Neuronal stem cell (in vitro differentiated cells): ENCODE data around the gene SLC9C2.

Source experiments
- DNase-seq: peaks from one replicate; pipeline ENCODE4 v3.0.0-alpha.2; 2013; ENCODE audit warnings: low spot score
- H2AFZ ChIP-seq: one replicate; pipeline ENCODE4 v1.6.1; 2013; ENCODE audit warnings: mild to moderate bottlenecking, low read length, inconsistent platforms
- H2AK5ac ChIP-seq: 2 replicates; pipeline ENCODE4 v1.6.1; 2013; ENCODE audit warnings: low read depth, mild to moderate bottlenecking, inconsistent platforms, low read length, moderate library complexity, mixed read lengths
- H2BK120ac ChIP-seq: 2 replicates; pipeline ENCODE4 v1.6.1; 2013; ENCODE audit warnings: low read depth, mild to moderate bottlenecking, inconsistent platforms, low read length, moderate library complexity, mixed read lengths
- H2BK12ac ChIP-seq: one replicate; pipeline ENCODE4 v1.6.1; 2013; ENCODE audit warnings: low read length, inconsistent platforms
- H2BK15ac ChIP-seq: 2 replicates; pipeline ENCODE4 v1.6.1; 2013; ENCODE audit warnings: mild to moderate bottlenecking, low read length, inconsistent platforms, mixed read lengths
- H2BK5ac ChIP-seq: one replicate; pipeline ENCODE4 v1.6.1; 2013; ENCODE audit warnings: inconsistent platforms, mild to moderate bottlenecking, low read length, moderate library complexity
- H3K14ac ChIP-seq: one replicate; pipeline ENCODE4 v1.6.1; 2013; ENCODE audit warnings: low read length, inconsistent platforms
- H3K18ac ChIP-seq: 2 replicates; pipeline ENCODE4 v1.6.1; 2013; ENCODE audit warnings: low read length, inconsistent platforms
- H3K23ac ChIP-seq: 2 replicates; pipeline ENCODE4 v1.6.1; 2013; ENCODE audit warnings: low read depth, mild to moderate bottlenecking, mixed read lengths, low read length, inconsistent platforms; ENCODE audit not compliant: poor library complexity
- H3K27ac ChIP-seq: replicated peaks from 3 replicates; pipeline ENCODE4 v1.5.1; 2013; ENCODE audit warnings: low read length, inconsistent platforms
- H3K27me3 ChIP-seq, 3 experiments: 2 replicates each; pipeline ENCODE4 v1.6.1; 2013; ENCODE audit warnings: low read length in 3 of 3, mild to moderate bottlenecking in 2 of 3, inconsistent platforms in 1 of 3, low read depth in 1 of 3, mixed read lengths in 1 of 3, moderate library complexity in 1 of 3; ENCODE audit not compliant: control insufficient read depth in 3 of 3, insufficient read depth in 3 of 3
- H3K36me3 ChIP-seq, 2 donors: replicated peaks in 1 of 2; 2 replicates each; pipeline ENCODE4 v1.6.1; 2013; ENCODE audit warnings: low read length in 2 of 2; ENCODE audit not compliant: control insufficient read depth in 2 of 2, insufficient read depth in 2 of 2
- H3K4ac ChIP-seq: 2 replicates; pipeline ENCODE4 v1.6.1; 2013; ENCODE audit warnings: inconsistent platforms, mild to moderate bottlenecking, low read length, moderate library complexity
- H3K4me1 ChIP-seq, 2 donors: 1 replicate in 1 of 2; 2 replicates in 1 of 2; pipeline ENCODE4 v1.6.1; 2013; ENCODE audit warnings: low read length in 2 of 2, low read depth in 1 of 2; ENCODE audit not compliant: control insufficient read depth in 2 of 2, insufficient read depth in 1 of 2
- H3K4me2 ChIP-seq: one replicate; pipeline ENCODE4 v1.6.1; 2013; ENCODE audit warnings: mild to moderate bottlenecking, low read length, inconsistent platforms; ENCODE audit not compliant: insufficient read depth, poor library complexity, severe bottlenecking
- H3K4me3 ChIP-seq, 2 donors: 2 replicates each; pipeline ENCODE4 v1.5.1; 2013; ENCODE audit warnings: low read length in 2 of 2, mild to moderate bottlenecking in 2 of 2, inconsistent platforms in 1 of 2, moderate library complexity in 1 of 2
- H3K79me1 ChIP-seq: one replicate; pipeline ENCODE4 v1.6.1; 2013; ENCODE audit warnings: low read depth, mild to moderate bottlenecking, inconsistent platforms, low read length, moderate library complexity
- H3K9ac ChIP-seq: one replicate; pipeline ENCODE4 v1.6.1; 2013; ENCODE audit warnings: mild to moderate bottlenecking, low read depth, low read length, inconsistent platforms; ENCODE audit not compliant: poor library complexity
- H3K9me3 ChIP-seq, 2 donors: replicated peaks in 1 of 2; 2 replicates each; pipeline versions ENCODE3 to v1.6.1; 2013; ENCODE audit warnings: low read length in 2 of 2, mild to moderate bottlenecking in 2 of 2, inconsistent platforms in 1 of 2, low read depth in 1 of 2, mixed read lengths in 1 of 2, moderate library complexity in 1 of 2; ENCODE audit not compliant: control insufficient read depth in 2 of 2, insufficient read depth in 1 of 2
- H4K8ac ChIP-seq: one replicate; pipeline ENCODE4 v1.6.1; 2013; ENCODE audit warnings: low read depth, mild to moderate bottlenecking, inconsistent platforms, low read length, moderate library complexity
- H4K91ac ChIP-seq: one replicate; pipeline ENCODE4 v1.6.1; 2013; ENCODE audit warnings: low read length, low read depth, mild to moderate bottlenecking, inconsistent platforms; ENCODE audit not compliant: poor library complexity
- WGBS, 2 donors: extraction: QIAGEN DNeasy Blood & Tissue Kit; methylation state at CpG; one replicate each; pipeline ENCODE4 v1.1.7; 2013; ENCODE audit warnings: missing lambda C conversion rate in 2 of 2, mixed read lengths in 1 of 2; ENCODE audit not compliant: insufficient read length in 2 of 2, insufficient replicate concordance in 1 of 2; ENCODE audit errors: extremely low coverage in 2 of 2; 5-methylcytosine and 5-hydroxymethylcytosine counted together

Gene SLC9C2

DNA sequence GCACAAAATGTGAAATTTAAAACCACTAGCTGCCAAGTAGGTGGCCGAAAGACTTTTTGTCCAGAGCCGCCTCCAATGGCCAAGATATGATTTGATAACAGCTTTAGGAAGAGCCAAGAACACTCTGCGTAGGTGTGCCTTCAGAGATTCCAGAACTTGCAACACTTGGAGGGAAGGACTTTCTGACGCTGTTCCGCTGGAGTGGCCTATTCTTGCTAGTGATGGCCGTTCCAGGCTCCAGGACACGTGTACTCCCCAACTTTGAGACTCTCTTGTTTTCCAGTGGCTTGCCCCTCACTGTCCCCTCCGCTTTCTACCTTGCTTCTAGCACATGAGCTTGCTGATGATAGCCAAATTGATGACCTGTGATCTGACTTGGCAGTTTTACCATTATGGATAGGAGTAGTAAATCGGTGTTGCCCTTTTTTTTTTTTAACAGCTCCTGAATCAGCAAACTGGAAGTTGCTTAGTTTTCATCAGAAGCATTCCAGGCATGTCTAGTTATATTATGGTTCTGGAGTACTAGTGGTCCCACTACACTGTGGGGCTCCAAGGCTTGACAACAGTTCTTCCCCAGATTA lies 124.7 kb downstream of the SLC9C2 start:
- no peak overlapping the region for H4K8ac ChIP-seq
- H2AFZ ChIP-seq = peak overlapping the region; percentile 94
- H3K23ac ChIP-seq = no peak overlapping the region
- H3K27ac ChIP-seq = no peak overlapping the region
- H3K27me3 ChIP-seq = no peaks in the 10 kb centered on the region
- peak overlapping the region; percentile 98 for H3K9ac ChIP-seq
- peaks cover 0 to under 1% of the 10 kb centered on the region in 2 donors for H3K9me3 ChIP-seq
- peak overlapping the region; percentile 95 to 99 for H3K4me3 ChIP-seq
- H3K36me3 ChIP-seq = peaks cover 19 to 45% of the 10 kb centered on the region in 2 donors
- H3K4me2 ChIP-seq = peak overlapping the region; percentile 92
- no peak overlapping the region for H4K91ac ChIP-seq
- no peak overlapping the region for H2BK12ac ChIP-seq
- H2BK15ac ChIP-seq = no peak overlapping the region
- H3K4me1 ChIP-seq = peaks cover 8 to 9% of the 10 kb centered on the region in 2 donors
- peak overlapping the region; percentile 97 for H2BK5ac ChIP-seq
- no peak overlapping the region for H2BK120ac ChIP-seq
- no peak overlapping the region for H2AK5ac ChIP-seq
- no CpG with 5 or more reads among the region's 9 CpGs for WGBS, 2 donors
- H3K18ac ChIP-seq = peak overlapping the region; percentile 31
- no peak for DNase-seq
- H3K14ac ChIP-seq = no peak overlapping the region
- H3K79me1 ChIP-seq = peaks cover 11% of the 10 kb centered on the region
- H3K4ac ChIP-seq = no peak overlapping the region

DNA sequence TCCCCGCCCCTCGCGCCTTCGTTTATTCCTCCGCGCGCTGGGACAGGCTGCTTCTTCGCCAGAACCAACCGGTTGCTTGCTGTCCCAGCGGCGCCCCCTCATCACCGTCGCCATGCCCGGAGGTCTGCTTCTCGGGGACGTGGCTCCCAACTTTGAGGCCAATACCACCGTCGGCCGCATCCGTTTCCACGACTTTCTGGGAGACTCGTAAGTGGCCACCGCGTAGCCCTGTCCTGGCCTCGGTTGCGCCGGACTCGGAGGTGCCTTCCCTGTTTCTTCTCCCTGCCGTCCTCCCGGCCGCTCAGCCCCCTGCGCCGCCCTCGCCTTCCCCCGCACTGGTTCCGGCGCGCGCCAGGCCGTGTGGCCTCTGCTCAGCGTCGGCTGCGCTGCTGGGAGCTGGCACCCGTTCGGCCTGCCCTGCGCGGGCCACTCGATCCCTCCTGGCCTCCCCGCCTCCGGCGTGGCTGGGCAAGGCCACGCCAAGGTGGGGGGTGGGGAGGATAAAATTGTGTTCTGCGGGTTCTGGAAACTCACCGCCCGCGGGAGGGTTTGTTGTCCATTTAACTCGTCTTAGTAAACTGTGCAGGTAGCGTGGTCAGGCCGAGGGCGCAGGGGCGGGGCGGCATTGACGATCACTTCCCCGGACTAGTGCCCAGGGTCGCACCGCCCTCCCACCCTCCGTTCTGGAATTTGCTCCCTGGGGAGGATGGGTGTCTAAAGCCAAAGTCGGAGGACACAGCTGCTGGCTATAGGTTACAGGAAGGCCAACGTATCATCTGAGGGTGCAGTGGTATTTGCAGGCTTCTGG lies 125.4 kb downstream of the SLC9C2 start, which contains the start of gene PRDX6:
TSS of gene PRDX6 (plus strand) at position 50 of the 808 bp plus-strand sequence. CDS start at position 113, 63 bp downstream.
- Histone ChIP-seq H3K9ac (peak within 1 kb of the TSS; percentile 98), H2BK5ac (peak within 1 kb of the TSS; percentile 97), H2BK12ac (peak within 1 kb of the TSS; percentile 30), H3K27ac (peak within 1 kb of the TSS; percentile 85), H4K8ac (peak within 1 kb of the TSS; percentile 33), H3K27me3 (no peaks in the 10 kb centered on the region), H3K4me3 (peak within 1 kb of the TSS; percentile 95 to 99), H3K4ac (peak within 1 kb of the TSS; percentile 60), H3K18ac (peak within 1 kb of the TSS; percentile 99), H2AFZ (peak within 1 kb of the TSS; percentile 98), H4K91ac (no peak within 1 kb of the TSS), H3K4me2 (peak within 1 kb of the TSS; percentile 92), H3K79me1 (peaks cover 11% of the 10 kb centered on the region), H3K9me3 (peaks cover 0 to 1% of the 10 kb centered on the region in 2 donors), H3K14ac (peak within 1 kb of the TSS; percentile 99), H2AK5ac (peak within 1 kb of the TSS; percentile 93), H3K4me1 (peaks cover 8 to 9% of the 10 kb centered on the region in 2 donors), H3K23ac (peak within 1 kb of the TSS; percentile 97), H2BK15ac (peak within 1 kb of the TSS; percentile 24), H2BK120ac (peak within 1 kb of the TSS; percentile 89), H3K36me3 (peaks cover 15 to 38% of the 10 kb centered on the region in 2 donors)
- peak; percentile 83 for DNase-seq
- no CpG with 5 or more reads among the region's 69 CpGs for WGBS, 2 donors

GRCh38 chr1:173476665-173477285 lies 126.1 kb downstream of the SLC9C2 start:
- Histone ChIP-seq H2BK12ac (no peak overlapping the region), H3K27me3 (no peaks in the 10 kb centered on the region), H2BK5ac (peak overlapping the region; percentile 83), H3K27ac (no peak overlapping the region), H3K4me1 (peaks cover 8 to 9% of the 10 kb centered on the region in 2 donors), H2AK5ac (no peak overlapping the region), H3K18ac (peak overlapping the region; percentile 98), H4K91ac (no peak overlapping the region), H3K36me3 (peaks cover 10 to 31% of the 10 kb centered on the region in 2 donors), H3K4me2 (peak overlapping the region; percentile 66), H3K79me1 (peaks cover 11% of the 10 kb centered on the region), H3K23ac (peak overlapping the region; percentile 97), H2BK15ac (peak overlapping the region; percentile 19), H3K4ac (no peak overlapping the region), H3K9ac (peak overlapping the region; percentile 98), H4K8ac (peak overlapping the region; percentile 33), H3K14ac (no peak overlapping the region), H2BK120ac (no peak overlapping the region), H3K9me3 (peaks cover 0 to 1% of the 10 kb centered on the region in 2 donors), H2AFZ (peak overlapping the region; percentile 98), H3K4me3 (peak overlapping the region; percentile 95)
- peak; percentile 85 for DNase-seq
- no CpG with 5 or more reads among the region's 62 CpGs for WGBS, 2 donors
